GM19467 (cell line): ENCODE measurements around the gene NLRP4.
"Not testable (repeated sequence)": the region's sequence is repeated elsewhere in the genome, so short reads cannot be mapped to it uniquely, and the experiment has no call there.

Source experiments
- ATAC-seq: cut with Tn5 transposase; IDR thresholded peaks from one replicate; pipeline ENCODE4 v1.9.1; 2021; ENCODE audit warnings: mild to moderate bottlenecking, moderate library complexity; ENCODE audit not compliant: unreplicated experiment

Gene NLRP4

GRCh38 chr19:55870736-55871135 lies 34.4 kb downstream of the NLRP4 start:
- no peak for ATAC-seq

DNA sequence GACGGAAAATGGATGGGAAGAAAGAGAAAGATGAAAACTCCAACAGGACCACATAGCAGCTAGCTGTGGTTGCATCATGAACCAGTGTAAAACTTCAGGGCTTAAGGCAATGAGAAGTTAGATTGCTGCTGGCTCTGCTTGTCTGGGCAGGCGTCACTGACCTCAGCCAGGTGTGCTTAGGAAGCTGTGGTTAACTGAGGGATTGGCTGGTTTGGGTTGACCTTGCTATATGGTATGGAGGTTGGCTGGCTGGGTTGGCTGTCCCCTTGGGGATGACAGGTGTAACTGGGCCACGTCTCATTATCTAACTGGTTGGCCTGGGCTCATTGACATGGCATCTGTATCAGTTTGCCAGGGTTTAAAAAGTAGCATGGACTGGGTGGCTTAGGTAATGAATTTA lies 40.9 kb downstream of the NLRP4 start:
- no peak for ATAC-seq

DNA sequence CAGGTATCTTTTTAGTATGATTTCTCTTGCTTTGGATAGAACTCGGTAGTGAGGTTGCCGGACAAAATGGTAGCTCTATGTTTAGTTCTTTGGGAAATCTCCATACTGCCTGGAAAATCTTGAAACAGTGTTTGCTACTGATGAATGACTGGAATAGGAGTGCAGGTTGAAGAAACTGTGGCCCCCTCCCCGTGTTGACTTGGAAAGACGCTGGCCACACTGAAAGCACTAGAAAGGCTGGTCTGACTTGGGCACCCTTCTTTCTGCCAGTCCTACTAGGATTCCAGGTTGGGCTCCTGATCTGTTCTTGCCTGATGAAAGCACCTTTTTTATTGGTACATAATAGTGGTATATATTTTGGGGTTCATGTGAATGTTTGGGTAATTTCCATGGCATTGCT lies 46.3 kb downstream of the NLRP4 start:
- ATAC-seq, result no peak

DNA sequence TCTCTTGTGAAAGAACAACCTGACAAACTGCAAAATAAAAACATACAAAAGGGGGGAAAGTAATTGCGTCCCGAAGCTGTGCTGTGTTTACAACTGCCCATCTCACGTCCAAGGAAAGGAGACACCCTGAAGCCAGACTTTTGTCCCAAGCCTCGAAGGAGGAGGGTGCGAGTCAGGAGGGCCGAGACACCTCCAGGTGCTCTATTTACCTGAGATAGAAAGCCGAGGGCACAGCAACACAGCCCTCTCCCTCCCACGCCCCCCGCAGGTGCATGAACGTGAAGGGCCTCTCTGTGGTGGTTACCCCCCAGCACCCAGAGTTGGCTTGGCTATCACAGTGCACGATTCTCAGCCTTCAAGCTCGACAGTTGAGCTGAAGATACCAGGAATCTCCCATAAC lies 62.6 kb downstream of the NLRP4 start:
- no peak for ATAC-seq

GRCh38 chr19:55901369-55902079 lies 65.2 kb downstream of the NLRP4 start:
- ATAC-seq, result no peak

DNA sequence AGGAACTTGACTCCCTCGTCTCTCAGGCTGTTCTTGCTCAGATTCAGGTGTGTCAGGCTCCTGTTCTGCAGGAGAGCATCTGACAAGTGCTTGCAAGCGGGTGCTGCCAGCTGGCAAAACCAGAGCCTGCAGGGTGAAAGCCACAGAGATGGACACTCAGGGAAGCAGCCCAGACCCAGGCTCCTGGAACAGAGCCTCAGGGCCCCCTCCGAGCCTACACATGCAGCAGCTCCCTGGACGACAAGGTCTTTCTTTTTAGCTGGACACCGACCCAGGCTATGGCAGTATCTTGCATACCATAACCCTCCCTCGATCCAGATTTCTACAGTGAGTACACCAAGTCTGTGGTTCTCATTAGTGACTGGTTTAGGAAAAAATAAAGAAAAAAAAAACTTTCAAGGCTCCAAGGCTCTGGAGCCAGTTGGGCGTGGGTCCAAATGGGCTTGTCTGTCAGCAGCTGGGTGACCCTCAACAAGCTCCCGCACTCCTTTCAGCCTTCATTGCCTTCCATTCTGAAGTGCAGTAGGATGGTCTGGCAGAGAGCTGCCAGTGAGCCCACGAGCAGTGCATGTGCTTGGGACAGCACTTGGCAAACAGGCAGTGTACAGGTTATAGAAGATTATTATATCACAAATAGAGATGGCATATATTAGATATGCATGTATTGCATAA lies 65.9 kb downstream of the NLRP4 start:
- ATAC-seq, result no peak

GRCh38 chr19:55907286-55907685 lies 70.9 kb downstream of the NLRP4 start:
- no peak for ATAC-seq

- ATAC-seq, result no peak
These were observed 71.4 kb downstream of the NLRP4 start for GRCh38 chr19:55907746-55908145.

DNA sequence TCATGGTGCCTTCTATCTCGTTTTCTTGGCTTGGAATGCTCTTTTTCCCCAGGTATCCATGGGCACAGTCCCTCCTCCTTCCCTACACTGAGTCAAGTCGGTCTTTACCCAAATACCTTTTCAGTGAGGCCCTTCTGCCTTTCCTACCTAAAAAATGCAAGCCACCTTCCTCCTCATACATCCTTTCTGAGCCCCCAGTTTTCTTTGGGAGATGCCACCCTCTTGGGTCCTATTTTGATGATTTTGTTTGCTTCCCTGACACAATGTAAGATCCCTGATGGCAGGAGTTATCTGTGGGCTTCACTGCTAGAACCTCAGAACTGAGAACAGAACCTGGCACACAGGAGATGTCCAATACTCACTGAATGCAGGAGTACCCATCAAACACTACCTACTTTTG lies 73.5 kb downstream of the NLRP4 start:
- no peak for ATAC-seq

GRCh38 chr19:55912916-55913315 lies 76.6 kb downstream of the NLRP4 start:
- ATAC-seq, result no peak

GRCh38 chr19:55913643-55914268 lies 77.4 kb downstream of the NLRP4 start:
- no peak for ATAC-seq

- ATAC-seq, result no peak
These were observed 87.2 kb downstream of the NLRP4 start for GRCh38 chr19:55923556-55923955.

DNA sequence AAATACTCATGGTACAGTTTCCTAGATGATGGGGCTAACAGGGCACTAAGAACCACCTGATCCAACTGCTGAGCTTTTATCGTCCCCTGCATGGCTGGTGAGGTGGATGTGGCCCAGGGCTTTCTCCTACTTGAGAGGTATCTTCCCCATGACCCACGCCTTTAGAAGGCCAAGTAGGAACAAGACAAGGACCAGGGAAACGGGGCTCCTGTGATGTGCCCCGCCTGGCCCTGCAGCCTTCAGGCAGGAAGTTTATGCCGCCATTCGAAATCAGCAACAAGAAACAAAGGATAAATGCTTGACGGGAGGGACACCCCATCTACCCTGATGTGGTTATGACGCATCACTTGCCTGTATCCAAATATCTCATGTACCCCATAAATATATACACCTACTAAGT lies 91.7 kb downstream of the NLRP4 start:
- no peak for ATAC-seq

- not testable (repeated sequence) for ATAC-seq
These were observed 92.9 kb downstream of the NLRP4 start for GRCh38 chr19:55929258-55929657.

DNA sequence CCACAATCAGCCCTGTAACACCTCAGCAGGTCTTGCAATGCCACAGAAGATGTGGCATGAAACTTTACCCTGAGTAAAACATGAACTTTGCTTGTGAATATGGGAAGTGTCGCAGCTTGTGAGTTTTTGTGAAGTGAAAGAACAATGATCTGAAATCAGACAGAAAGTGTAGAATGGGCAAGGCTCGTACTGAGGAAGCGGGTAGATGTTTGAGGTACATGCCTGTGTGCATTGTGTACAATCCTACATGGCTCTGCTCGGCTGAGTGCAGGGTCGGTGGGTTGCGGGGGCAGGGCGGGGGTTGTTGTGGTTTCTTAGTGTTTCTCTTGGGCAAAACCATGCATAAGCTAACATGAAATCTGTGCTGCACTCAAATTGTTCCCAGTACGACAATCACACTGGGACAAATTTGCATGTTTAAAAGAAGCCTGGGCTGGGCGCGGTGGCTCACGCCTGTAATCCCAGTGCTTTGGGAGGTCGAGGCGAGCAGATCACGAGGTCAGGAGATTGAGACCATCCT lies 94.7 kb downstream of the NLRP4 start:
- no peak for ATAC-seq
